Astrocyte of the cerebellum (primary cell): ENCODE results near the gene PLPP4.

Source experiments
- DNase-seq: peaks from one replicate; pipeline ENCODE4 v3.0.0-alpha.2; 2011; ENCODE audit warnings: low read depth
- H3K4me3 ChIP-seq: 2 replicates; pipeline ENCODE4 v1.5.1; 2011; ENCODE audit warnings: mild to moderate bottlenecking, low read depth, low read length, moderate library complexity
- CTCF ChIP-seq: IDR thresholded peaks from 2 replicates; pipeline ENCODE4 v1.5.1; 2012; ENCODE audit warnings: low read length, low read depth, moderate library complexity, mild to moderate bottlenecking; ENCODE audit errors: missing control alignments
- in situ Hi-C: cut with HindIII; loops from 2 replicates; pipeline ENCODE4 v1.10.0; 2017; ENCODE audit warnings: low sequenced_read_pairs

Gene PLPP4

GRCh38 chr10:120479506-120479905, 22.5 kb downstream of the PLPP4 start:
- DNase-seq, result no peak
- H3K4me3 ChIP-seq, result no peak overlapping the region
- TF ChIP-seq CTCF, result no peak
- in situ Hi-C loops, result no loop called here

- TF ChIP-seq CTCF, result peak; percentile 23
- in situ Hi-C loops, result no loop called here
- no peak overlapping the region for H3K4me3 ChIP-seq
- no peak for DNase-seq
These were observed 23.1 kb downstream of the PLPP4 start for GRCh38 chr10:120480065-120480600.

- in situ Hi-C loops, result no loop called here
- TF ChIP-seq CTCF, result no peak
- no peak for DNase-seq
These were observed 23.8 kb downstream of the PLPP4 start for GRCh38 chr10:120480848-120481247.

GRCh38 chr10:120483006-120483405, 26.0 kb downstream of the PLPP4 start:
- H3K4me3 ChIP-seq, result no peak overlapping the region
- TF ChIP-seq CTCF, result no peak
- in situ Hi-C loops, result no loop called here
- no peak for DNase-seq

More at GRCh38 chr10:120480848-120481247, 23.8 kb downstream of the PLPP4 start:
- no peak overlapping the region for H3K4me3 ChIP-seq

- no peak for DNase-seq
- in situ Hi-C loops, result no loop called here
- H3K4me3 ChIP-seq, result no peak overlapping the region
- no peak for TF ChIP-seq CTCF
These were observed 26.7 kb downstream of the PLPP4 start for GRCh38 chr10:120483651-120484301.

GRCh38 chr10:120485946-120486345, 28.9 kb downstream of the PLPP4 start:
- no peak for TF ChIP-seq CTCF
- H3K4me3 ChIP-seq, result no peak overlapping the region
- in situ Hi-C loops, result no loop called here
- no peak for DNase-seq
